ENCODE results near the gene SFMBT2. TPM values are rescaled to one million over a fixed set of nuclear protein-coding genes. Genes with fewer than 3 reads are reported as not detected.
"Not testable (repeated sequence)": the region's sequence is repeated elsewhere in the genome, so short reads cannot be mapped to it uniquely, and the experiment has no call there.

Gene SFMBT2
- total RNA-seq, 1 experiment from 2014 or later: 1.8 TPM

GRCh38 chr10:7318836-7319235 is 92.0 kb downstream of the SFMBT2 start:
- no peaks in the 10 kb centered on the region for H3K36me3 ChIP-seq (replicated peaks; ENCODE audit: control insufficient read depth, insufficient read depth, low read length)
- H3K4me3 ChIP-seq (ENCODE audit: insufficient read depth, low read depth, low read length): no peak overlapping the region
- no peak for DNase-seq
- H3K27me3 ChIP-seq (ENCODE audit: control insufficient read depth, insufficient read depth, low read length): no peaks in the 10 kb centered on the region

- Histone ChIP-seq H3K27me3 (ENCODE audit: control insufficient read depth, insufficient read depth, low read length) (no peaks in the 10 kb centered on the region), H3K4me3 (ENCODE audit: insufficient read depth, low read depth, low read length) (no peak overlapping the region), H3K36me3 (replicated peaks; ENCODE audit: control insufficient read depth, insufficient read depth, low read length) (no peaks in the 10 kb centered on the region)
- DNase-seq: no peak
These were observed 92.9 kb downstream of the SFMBT2 start for GRCh38 chr10:7317786-7318446.

- no peak for DNase-seq
- H3K27me3 ChIP-seq (ENCODE audit: control insufficient read depth, insufficient read depth, low read length): no peaks in the 10 kb centered on the region
- no peaks in the 10 kb centered on the region for H3K36me3 ChIP-seq (replicated peaks; ENCODE audit: control insufficient read depth, insufficient read depth, low read length)
- H3K4me3 ChIP-seq (ENCODE audit: insufficient read depth, low read depth, low read length): no peak overlapping the region
These were observed 94.0 kb downstream of the SFMBT2 start for GRCh38 chr10:7316839-7317238.

GRCh38 chr10:7315906-7316305 is 94.9 kb downstream of the SFMBT2 start:
- no peak for DNase-seq

GRCh38 chr10:7314170-7314569 is 96.7 kb downstream of the SFMBT2 start:
- Histone ChIP-seq H3K4me3 (ENCODE audit: insufficient read depth, low read depth, low read length) (no peak overlapping the region), H3K27me3 (ENCODE audit: control insufficient read depth, insufficient read depth, low read length) (no peaks in the 10 kb centered on the region), H3K36me3 (replicated peaks; ENCODE audit: control insufficient read depth, insufficient read depth, low read length) (no peaks in the 10 kb centered on the region)
- no peak for DNase-seq

More at GRCh38 chr10:7315906-7316305, 94.9 kb downstream of the SFMBT2 start:
- Histone ChIP-seq H3K36me3 (replicated peaks; ENCODE audit: control insufficient read depth, insufficient read depth, low read length) (no peaks in the 10 kb centered on the region), H3K4me3 (ENCODE audit: insufficient read depth, low read depth, low read length) (no peak overlapping the region), H3K27me3 (ENCODE audit: control insufficient read depth, insufficient read depth, low read length) (no peaks in the 10 kb centered on the region)

GRCh38 chr10:7312488-7312857 is 98.4 kb downstream of the SFMBT2 start:
- Histone ChIP-seq H3K36me3 (replicated peaks; ENCODE audit: control insufficient read depth, insufficient read depth, low read length) (no peaks in the 10 kb centered on the region), H3K27me3 (ENCODE audit: control insufficient read depth, insufficient read depth, low read length) (no peaks in the 10 kb centered on the region), H3K4me3 (ENCODE audit: insufficient read depth, low read depth, low read length) (no peak overlapping the region)
- DNase-seq: no peak

- H3K4me3 ChIP-seq (ENCODE audit: insufficient read depth, low read depth, low read length); H3K36me3 ChIP-seq (replicated peaks; ENCODE audit: control insufficient read depth, insufficient read depth, low read length); H3K27me3 ChIP-seq (ENCODE audit: control insufficient read depth, insufficient read depth, low read length); DNase-seq: not testable (repeated sequence)
These were observed 98.9 kb downstream of the SFMBT2 start for GRCh38 chr10:7311850-7312487.

GRCh38 chr10:7311218-7311849 is 99.5 kb downstream of the SFMBT2 start:
- Histone ChIP-seq H3K4me3 (ENCODE audit: insufficient read depth, low read depth, low read length) (no peak overlapping the region), H3K36me3 (replicated peaks; ENCODE audit: control insufficient read depth, insufficient read depth, low read length) (no peaks in the 10 kb centered on the region), H3K27me3 (ENCODE audit: control insufficient read depth, insufficient read depth, low read length) (no peaks in the 10 kb centered on the region)
- no peak for DNase-seq

- no peak overlapping the region for H3K4me3 ChIP-seq (ENCODE audit: insufficient read depth, low read depth, low read length)
- no peaks in the 10 kb centered on the region for H3K27me3 ChIP-seq (ENCODE audit: control insufficient read depth, insufficient read depth, low read length)
- H3K36me3 ChIP-seq (replicated peaks; ENCODE audit: control insufficient read depth, insufficient read depth, low read length): no peaks in the 10 kb centered on the region
- no peak for DNase-seq
These were observed 100.8 kb downstream of the SFMBT2 start for GRCh38 chr10:7310076-7310475.

- no peak for DNase-seq
- H3K4me3 ChIP-seq (ENCODE audit: insufficient read depth, low read depth, low read length): no peak overlapping the region
- H3K36me3 ChIP-seq (replicated peaks; ENCODE audit: control insufficient read depth, insufficient read depth, low read length): no peaks in the 10 kb centered on the region
- H3K27me3 ChIP-seq (ENCODE audit: control insufficient read depth, insufficient read depth, low read length): no peaks in the 10 kb centered on the region
These were observed 102.0 kb downstream of the SFMBT2 start for GRCh38 chr10:7308826-7309225.

- Histone ChIP-seq H3K4me3 (ENCODE audit: insufficient read depth, low read depth, low read length) (no peak overlapping the region), H3K27me3 (ENCODE audit: control insufficient read depth, insufficient read depth, low read length) (no peaks in the 10 kb centered on the region), H3K36me3 (replicated peaks; ENCODE audit: control insufficient read depth, insufficient read depth, low read length) (no peaks in the 10 kb centered on the region)
- DNase-seq: no peak
These were observed 104.2 kb downstream of the SFMBT2 start for GRCh38 chr10:7306616-7307015.

GRCh38 chr10:7306147-7306546 is 104.7 kb downstream of the SFMBT2 start:
- DNase-seq: no peak
- Histone ChIP-seq H3K36me3 (replicated peaks; ENCODE audit: control insufficient read depth, insufficient read depth, low read length) (no peaks in the 10 kb centered on the region), H3K4me3 (ENCODE audit: insufficient read depth, low read depth, low read length) (no peak overlapping the region), H3K27me3 (ENCODE audit: control insufficient read depth, insufficient read depth, low read length) (no peaks in the 10 kb centered on the region)

GRCh38 chr10:7305053-7305452 is 105.8 kb downstream of the SFMBT2 start:
- Histone ChIP-seq H3K4me3 (ENCODE audit: insufficient read depth, low read depth, low read length) (no peak overlapping the region), H3K36me3 (replicated peaks; ENCODE audit: control insufficient read depth, insufficient read depth, low read length) (no peaks in the 10 kb centered on the region), H3K27me3 (ENCODE audit: control insufficient read depth, insufficient read depth, low read length) (no peaks in the 10 kb centered on the region)
- no peak for DNase-seq

- DNase-seq: no peak
- Histone ChIP-seq H3K36me3 (replicated peaks; ENCODE audit: control insufficient read depth, insufficient read depth, low read length) (no peaks in the 10 kb centered on the region), H3K4me3 (ENCODE audit: insufficient read depth, low read depth, low read length) (no peak overlapping the region), H3K27me3 (ENCODE audit: control insufficient read depth, insufficient read depth, low read length) (no peaks in the 10 kb centered on the region)
These were observed 106.7 kb downstream of the SFMBT2 start for GRCh38 chr10:7304110-7304509.

GRCh38 chr10:7302930-7303557 is 107.8 kb downstream of the SFMBT2 start:
- no peaks in the 10 kb centered on the region for H3K36me3 ChIP-seq (replicated peaks; ENCODE audit: control insufficient read depth, insufficient read depth, low read length)
- DNase-seq: no peak
- no peaks in the 10 kb centered on the region for H3K27me3 ChIP-seq (ENCODE audit: control insufficient read depth, insufficient read depth, low read length)
- H3K4me3 ChIP-seq (ENCODE audit: insufficient read depth, low read depth, low read length): no peak overlapping the region

Data from H7 (cell line).